ENCODE results near the gene HMGCR. TPM values are rescaled to one million over a fixed set of nuclear protein-coding genes. Genes with fewer than 3 reads are reported as not detected.

HMGCR gene
- polyA plus RNA-seq, 12 donors, result 22.1 to 77.8 (median 33.5) TPM; not detected in 1

GRCh38 chr5:75374394-75374814, 37.4 kb downstream of the HMGCR start:
- no peak for DNase-seq

DNA sequence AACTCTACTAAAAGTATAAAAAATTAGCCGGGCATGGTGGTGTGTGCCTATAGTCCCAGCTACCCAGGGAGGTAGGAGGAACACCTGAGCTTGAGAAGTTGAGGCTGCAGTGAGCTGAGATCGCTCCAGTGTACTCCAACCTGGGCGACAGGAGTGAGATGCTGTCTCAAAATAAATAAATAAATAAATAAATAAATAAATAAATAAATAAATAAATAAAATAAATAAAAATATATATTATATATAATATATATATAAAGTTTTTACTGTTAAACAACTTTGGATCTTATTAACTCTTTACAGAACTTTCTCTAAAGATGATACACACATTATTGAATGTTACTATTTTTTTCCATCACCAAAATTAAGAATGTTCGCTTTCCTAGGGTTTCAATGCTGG, 38.4 kb downstream of the HMGCR start:
- no peak for DNase-seq

DNA sequence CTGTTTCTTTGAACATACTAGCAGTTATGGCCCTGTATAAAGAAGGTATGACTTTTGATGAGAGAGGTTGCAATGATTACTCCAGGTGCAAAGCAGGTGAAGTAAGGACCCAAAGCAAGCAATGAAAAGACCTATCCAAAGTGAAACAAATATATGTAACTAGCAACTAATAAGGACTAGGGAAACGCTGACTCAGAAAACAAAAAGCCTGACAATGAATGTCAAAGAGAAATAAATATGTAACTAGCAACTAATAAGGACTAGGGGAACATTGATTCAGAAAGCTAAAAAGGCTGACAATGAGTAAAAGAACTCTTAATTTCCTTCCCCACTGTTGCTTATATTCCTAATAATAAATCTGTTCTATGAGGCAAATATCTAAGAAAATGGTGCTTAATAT, 43.1 kb downstream of the HMGCR start:
- no peak for DNase-seq

DNA sequence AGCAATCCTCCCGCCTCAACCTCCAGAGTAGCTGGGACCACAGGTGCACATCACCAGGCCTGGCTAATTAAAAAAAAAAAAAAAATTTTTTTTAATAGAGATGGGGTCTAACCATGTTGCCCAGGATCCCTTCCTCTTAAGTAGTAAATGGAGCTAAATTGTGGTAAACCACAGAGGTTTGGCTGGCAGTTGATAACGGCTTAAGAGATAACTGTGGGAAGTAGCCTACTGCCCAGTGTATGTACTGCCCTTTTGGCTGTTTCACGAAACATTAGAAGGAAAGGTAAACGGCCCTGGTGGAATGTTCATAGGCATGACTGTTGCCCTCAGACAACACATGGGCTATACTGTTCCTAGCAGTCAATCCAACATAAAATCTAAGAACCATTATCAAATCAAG, 44.4 kb downstream of the HMGCR start:
- DNase-seq, result no peak

DNA sequence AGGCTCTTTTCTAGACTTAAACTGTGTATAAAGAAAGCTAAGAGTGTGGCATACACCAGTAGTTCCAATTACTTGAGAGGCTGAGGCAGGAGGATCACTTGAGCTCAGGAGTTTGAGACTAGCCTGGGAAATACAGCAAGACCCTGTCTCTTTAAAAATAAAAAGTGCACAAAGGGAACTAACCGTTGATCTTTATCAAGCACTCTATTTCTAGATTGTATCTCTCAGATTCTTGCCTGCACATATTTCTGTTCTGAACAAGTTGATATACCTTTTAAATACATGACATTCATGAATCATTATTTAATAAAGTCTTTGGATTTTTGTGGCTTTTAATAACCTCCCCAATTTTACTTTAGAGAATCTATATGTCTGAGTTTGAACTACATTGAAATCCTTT, 47.2 kb downstream of the HMGCR start:
- no peak for DNase-seq

GRCh38 chr5:75387806-75388205, 50.8 kb downstream of the HMGCR start:
- no peak for DNase-seq

DNA sequence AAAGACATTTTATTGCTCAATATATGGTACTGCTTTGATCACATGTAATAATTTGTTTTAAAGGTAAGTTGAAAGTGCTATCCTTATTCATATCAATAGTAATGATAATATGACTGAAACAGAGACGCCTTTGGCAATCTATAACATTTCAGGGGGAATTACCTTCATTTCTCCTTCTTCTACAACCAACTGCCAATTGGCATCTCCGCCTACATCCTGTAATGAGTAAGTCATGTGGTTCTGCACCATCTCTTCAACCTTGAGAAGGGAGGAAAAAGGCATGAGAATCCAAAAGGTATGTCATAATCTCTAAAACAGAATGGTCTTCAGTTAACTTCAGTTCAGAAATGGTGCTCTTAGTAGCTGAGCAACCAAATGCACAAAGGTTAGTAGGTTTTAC, 52.4 kb downstream of the HMGCR start:
- no peak for DNase-seq

GRCh38 chr5:75395277-75395676, 58.3 kb downstream of the HMGCR start:
- no peak for DNase-seq

GRCh38 chr5:75405296-75405695, 68.3 kb downstream of the HMGCR start:
- DNase-seq, result no peak

Other genes starting within 250 kb of the HMGCR start
- under 1 TPM in 10 of 12 donors, not detected in 2; 0.08 to 0.44 (median 0.21) TPM for gene ANKRD31, start 100.3 kb upstream of the HMGCR start, polyA plus RNA-seq (ENCODE audit: insufficient read length in 12 of 12)
- gene CERT1, start 174.4 kb downstream of the HMGCR start, polyA plus RNA-seq (ENCODE audit: insufficient read length in 12 of 12), result 100 to 1,000 TPM in 1 of 12 donors, 10 to 100 TPM in 11; 32.2 to 130 (median 37.9) TPM
- 10 to 100 TPM in 11 of 12 donors, not detected in 1; 21.0 to 36.0 (median 26.9) TPM for gene POLK, start 174.7 kb downstream of the HMGCR start, polyA plus RNA-seq (ENCODE audit: insufficient read length in 12 of 12)

Data from muscle of arm (tissue), 12 donors.